Gastrocnemius medialis (tissue), 4 donors: ENCODE measurements around the gene EVA1C. TPM values are rescaled to one million over a fixed set of nuclear protein-coding genes. Genes with fewer than 3 reads are reported as not detected.

ENCODE experiments used
- ATAC-seq, 2 donors: fragments of 150-250 bp; one replicate each; pipeline ENCODE4 v1.9.1; 2016
- DNase-seq, 2 donors: peaks; one replicate each; pipeline ENCODE4 v3.0.0-alpha.2; 2019
- H3K27ac ChIP-seq, 4 donors: fragments of 200-600 bp; sonication (generic); 1 replicate in 1 of 4; 2 replicates in 3 of 4; pipeline ENCODE4 v1.5.1; 2016 to 2018; ENCODE audit warnings: mild to moderate bottlenecking in 2 of 4, moderate library complexity in 1 of 4
- H3K27me3 ChIP-seq, 3 donors: fragments of 200-600 bp; sonication (generic) in 2 of 3; 1 replicate in 1 of 3; 2 replicates in 2 of 3; pipeline versions ENCODE4 v1.5.1 to v1.6.0; 2016 to 2019; ENCODE audit warnings: mild to moderate bottlenecking in 1 of 3, moderate library complexity in 1 of 3
- H3K36me3 ChIP-seq, 2 donors: fragments of 200-600 bp; sonication (generic) in 1 of 2; one replicate each; pipeline ENCODE4 v1.5.1; 2017 to 2018
- H3K4me1 ChIP-seq, 2 donors: fragments of 200-600 bp; sonication (generic) in 1 of 2; one replicate each; pipeline ENCODE4 v1.5.1; 2016 to 2017; ENCODE audit warnings: mild to moderate bottlenecking in 2 of 2
- H3K4me3 ChIP-seq, 4 donors: fragments of 200-600 bp; sonication (generic) in 3 of 4; 1 replicate in 1 of 4; 2 replicates in 3 of 4; pipeline ENCODE4 v1.5.1; 2016 to 2019; ENCODE audit warnings: mild to moderate bottlenecking in 2 of 4
- H3K9me3 ChIP-seq, 3 donors: fragments of 200-600 bp; sonication (generic) in 2 of 3; 1 replicate in 1 of 3; 2 replicates in 2 of 3; pipeline ENCODE4 v1.5.1; 2016 to 2019
- POLR2A ChIP-seq, 2 donors: fragments of 450-650 bp; IDR thresholded peaks; one replicate each; pipeline ENCODE4 v1.6.1; 2017; ENCODE audit warnings: antibody characterized with exemption in 2 of 2, mild to moderate bottlenecking in 2 of 2, moderate library complexity in 2 of 2
- in situ Hi-C, 4 donors: fragments of 200-750 bp; cut with MboI; loops; one replicate each; pipeline versions ENCODE4 v1.15.0 to v1.8.0; 2017; ENCODE audit warnings: low sequenced_read_pairs in 4 of 4
- intact Hi-C: fragments of 100-400 bp; cut with DNase I; formaldehyde crosslinking; loops from one replicate; pipeline ENCODE4 v1.15.1; 2023; ENCODE audit warnings: low total_unique reads
- total RNA-seq, 4 donors: library from RNA; depleted of rRNA; stranded (reverse); fragments of >200 nt; gene quantifications; one replicate each; pipeline versions ENCODE4 v1.1.0 to v1.2.3, GENCODE V29; 2016
- TF ChIP-seq, protein P1 (sequence below), 5 experiments: fragments of 450-650 bp in 3 of 5; fragments of 200-600 bp in 2 of 5; sonication (generic) in 2 of 5; IDR thresholded peaks in 4 of 5; conservative IDR thresholded peaks in 1 of 5; 1 replicate in 4 of 5; 2 replicates in 1 of 5; pipeline ENCODE4 v1.5.1; 2016 to 2019; ENCODE audit warnings: antibody characterized with exemption in 5 of 5, mild to moderate bottlenecking in 3 of 5, moderate library complexity in 3 of 5

The EVA1C gene
- total RNA-seq, 4 donors from 2014 or later = 9.2 to 15.8 (median 12.1) TPM

DNA sequence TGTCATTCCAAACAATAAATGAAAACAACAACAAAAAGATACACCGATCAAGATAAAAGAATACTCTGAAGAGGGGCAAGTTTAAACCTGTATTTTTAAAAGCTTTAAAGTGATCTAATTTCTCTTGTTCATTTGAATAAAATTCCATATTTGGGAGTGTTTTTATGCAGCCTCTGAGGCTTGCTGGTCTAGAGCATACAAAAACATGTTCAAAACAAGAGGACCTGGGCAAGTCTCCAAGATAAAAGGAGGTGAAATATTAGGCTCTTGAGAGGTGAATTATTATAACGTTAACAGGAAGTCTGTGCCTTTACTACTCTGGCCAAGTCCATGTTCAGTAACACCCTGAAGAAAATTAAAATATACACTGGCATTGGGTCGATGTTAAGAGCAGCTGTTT is 39.8 kb upstream of the EVA1C start:
- TF ChIP-seq POLR2A (IDR thresholded peaks at IDR 0.05) = no peak
- TF ChIP-seq, protein P1, sequence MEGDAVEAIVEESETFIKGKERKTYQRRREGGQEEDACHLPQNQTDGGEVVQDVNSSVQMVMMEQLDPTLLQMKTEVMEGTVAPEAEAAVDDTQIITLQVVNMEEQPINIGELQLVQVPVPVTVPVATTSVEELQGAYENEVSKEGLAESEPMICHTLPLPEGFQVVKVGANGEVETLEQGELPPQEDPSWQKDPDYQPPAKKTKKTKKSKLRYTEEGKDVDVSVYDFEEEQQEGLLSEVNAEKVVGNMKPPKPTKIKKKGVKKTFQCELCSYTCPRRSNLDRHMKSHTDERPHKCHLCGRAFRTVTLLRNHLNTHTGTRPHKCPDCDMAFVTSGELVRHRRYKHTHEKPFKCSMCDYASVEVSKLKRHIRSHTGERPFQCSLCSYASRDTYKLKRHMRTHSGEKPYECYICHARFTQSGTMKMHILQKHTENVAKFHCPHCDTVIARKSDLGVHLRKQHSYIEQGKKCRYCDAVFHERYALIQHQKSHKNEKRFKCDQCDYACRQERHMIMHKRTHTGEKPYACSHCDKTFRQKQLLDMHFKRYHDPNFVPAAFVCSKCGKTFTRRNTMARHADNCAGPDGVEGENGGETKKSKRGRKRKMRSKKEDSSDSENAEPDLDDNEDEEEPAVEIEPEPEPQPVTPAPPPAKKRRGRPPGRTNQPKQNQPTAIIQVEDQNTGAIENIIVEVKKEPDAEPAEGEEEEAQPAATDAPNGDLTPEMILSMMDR (IDR thresholded peaks at IDR 0.05 in 4 of 5, conservative IDR thresholded peaks at IDR 0.05 in 1 of 5) = no peak
- no peaks in the 10 kb centered on the region for H3K27me3 ChIP-seq
- DNase-seq (no peak), ATAC-seq (no peak)
- no peaks in the 10 kb centered on the region for H3K9me3 ChIP-seq
- H3K4me1 ChIP-seq = peaks cover 0 to 2% of the 10 kb centered on the region in 2 donors
- in situ Hi-C loops = no loop called here
- no peak overlapping the region for H3K4me3 ChIP-seq
- intact Hi-C loops = no loop called here
- H3K36me3 ChIP-seq = peaks cover 0 to 65% of the 10 kb centered on the region in 2 donors
- H3K27ac ChIP-seq = peak overlapping the region; percentile 36 to 53 (median 47)

DNA sequence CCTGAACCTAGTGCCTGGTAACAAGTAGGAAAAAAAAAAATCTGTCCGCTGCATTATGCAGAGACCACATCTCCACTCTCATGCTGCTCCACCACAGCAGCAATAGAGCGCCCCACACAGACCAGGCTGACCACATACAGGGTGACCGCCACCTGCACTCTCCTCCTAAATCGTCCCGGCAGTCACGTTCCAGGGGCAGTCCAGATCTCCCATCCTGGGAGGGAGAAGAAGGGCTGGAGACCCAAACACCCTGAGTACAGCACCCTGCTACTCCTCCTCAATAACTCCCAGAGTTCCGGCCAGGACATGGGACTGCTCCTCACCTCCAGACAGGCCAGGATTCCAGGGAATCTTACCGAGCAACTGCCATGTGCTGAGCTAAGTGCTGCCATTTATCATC is 35.0 kb upstream of the EVA1C start:
- TF ChIP-seq, protein P1 (IDR thresholded peaks at IDR 0.05 in 4 of 5, conservative IDR thresholded peaks at IDR 0.05 in 1 of 5) = no peak
- Histone ChIP-seq H3K27me3 (no peaks in the 10 kb centered on the region), H3K4me1 (peaks cover 0 to 7% of the 10 kb centered on the region in 2 donors), H3K27ac (no peak overlapping the region), H3K9me3 (no peaks in the 10 kb centered on the region), H3K4me3 (no peak overlapping the region), H3K36me3 (peaks cover 0 to 38% of the 10 kb centered on the region in 2 donors)
- intact Hi-C loops = no loop called here
- in situ Hi-C loops = loop anchor here in 2 of 4 donors (25.0 kb wide), 2 partner anchors 360 to 640 kb away; partner anchors contain the start of genes SYNJ1 (in 2 of the 2) and SCAF4 (in 1 of the 2)
- ATAC-seq (no peak), DNase-seq (no peak)

DNA sequence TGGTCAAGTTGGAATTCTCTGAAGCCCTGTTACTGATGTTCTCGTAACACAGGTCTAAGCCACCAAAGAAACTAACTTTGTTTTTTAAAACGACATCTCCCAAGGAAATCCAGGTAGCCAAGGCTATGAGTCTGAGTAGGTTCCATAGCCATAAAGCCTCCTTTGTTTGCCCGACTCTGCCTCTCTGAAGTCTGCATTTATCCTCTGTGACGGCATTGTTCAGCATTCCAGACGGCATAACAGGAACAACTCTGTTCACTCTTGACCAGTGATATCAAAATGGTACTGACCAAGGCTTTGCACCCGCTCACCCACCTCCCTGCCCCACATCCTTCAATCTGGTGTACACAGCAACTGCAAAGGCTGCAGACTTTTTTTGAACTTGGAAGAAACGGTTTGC is 34.5 kb upstream of the EVA1C start:
- TF ChIP-seq POLR2A (IDR thresholded peaks at IDR 0.05) = no peak
- TF ChIP-seq, protein P1 (IDR thresholded peaks at IDR 0.05 in 4 of 5, conservative IDR thresholded peaks at IDR 0.05 in 1 of 5) = no peak
- Histone ChIP-seq H3K27ac (no peak overlapping the region), H3K9me3 (no peaks in the 10 kb centered on the region), H3K4me1 (peaks cover 0 to 7% of the 10 kb centered on the region in 2 donors), H3K27me3 (no peaks in the 10 kb centered on the region), H3K4me3 (no peak overlapping the region), H3K36me3 (peaks cover 0 to 39% of the 10 kb centered on the region in 2 donors)
- DNase-seq = no peak
- no peak for ATAC-seq
- intact Hi-C loops = no loop called here
- in situ Hi-C loops = loop anchor here in 2 of 4 donors (25.0 kb wide), 2 partner anchors 359 to 641 kb away; partner anchors contain the start of genes SYNJ1 (in 2 of the 2) and SCAF4 (in 1 of the 2)

DNA sequence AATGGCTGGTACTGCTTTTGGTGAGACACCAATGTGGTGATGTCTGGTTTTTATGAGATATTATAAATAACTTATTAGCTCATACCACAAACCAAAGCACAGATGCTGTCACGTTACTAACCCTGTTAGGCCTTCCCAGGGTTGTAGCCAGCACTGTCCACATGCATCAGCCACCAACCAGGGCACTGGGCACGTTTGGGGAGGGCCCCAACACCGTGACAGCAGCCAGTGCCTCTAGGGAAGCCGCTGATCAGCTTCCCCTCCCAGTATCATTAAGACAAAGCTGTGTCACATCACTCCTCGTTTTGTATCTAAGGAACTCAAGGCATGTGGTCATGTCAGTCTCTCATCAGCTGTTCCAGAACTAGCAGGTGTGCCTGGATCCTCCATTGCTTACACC is 33.5 kb upstream of the EVA1C start:
- ATAC-seq (peak; percentile 47 to 84), DNase-seq (peak in 1 of 2 donors; percentile 38)
- Histone ChIP-seq H3K27ac (peak overlapping the region; percentile 34 to 63 (median 59)), H3K36me3 (peaks cover 0 to 41% of the 10 kb centered on the region in 2 donors), H3K4me1 (peaks cover 0 to 7% of the 10 kb centered on the region in 2 donors), H3K4me3 (no peak overlapping the region), H3K27me3 (no peaks in the 10 kb centered on the region), H3K9me3 (no peaks in the 10 kb centered on the region)
- TF ChIP-seq, protein P1 (IDR thresholded peaks at IDR 0.05 in 4 of 5, conservative IDR thresholded peaks at IDR 0.05 in 1 of 5) = no peak
- no peak for TF ChIP-seq POLR2A (IDR thresholded peaks at IDR 0.05)
- in situ Hi-C loops = loop anchor here in 2 of 4 donors (25.0 kb wide), 2 partner anchors 358 to 642 kb away; partner anchors contain the start of genes SYNJ1 (in 2 of the 2) and SCAF4 (in 1 of the 2)
- intact Hi-C loops = no loop called here
